Effector CD4-positive, alpha-beta T cell (primary cell): ENCODE data around the gene RBSN.

Experiments used
- DNase-seq: peaks from one replicate; pipeline ENCODE4 v3.0.0-alpha.2; 2020

RBSN gene

GRCh38 chr3:15099364-15100098, 583 bp upstream of the RBSN start:
- peak; percentile 3 for DNase-seq

GRCh38 chr3:15097891-15098290, 1.1 kb downstream of the RBSN start:
- no peak for DNase-seq

GRCh38 chr3:15096046-15096445, 2.9 kb downstream of the RBSN start:
- no peak for DNase-seq

GRCh38 chr3:15094187-15094875, 4.6 kb downstream of the RBSN start:
- DNase-seq: no peak

- no peak for DNase-seq
These were observed 6.3 kb downstream of the RBSN start for GRCh38 chr3:15092686-15093085.

GRCh38 chr3:15091575-15091974, 7.4 kb downstream of the RBSN start:
- DNase-seq: no peak

GRCh38 chr3:15089201-15089600, 9.7 kb downstream of the RBSN start:
- no peak for DNase-seq

- DNase-seq: no peak
These were observed 12.2 kb downstream of the RBSN start for GRCh38 chr3:15086699-15087098.

- DNase-seq: no peak
These were observed 12.7 kb downstream of the RBSN start for GRCh38 chr3:15086263-15086662.

GRCh38 chr3:15083252-15083651, 15.7 kb downstream of the RBSN start:
- DNase-seq: no peak

- no peak for DNase-seq
These were observed 16.8 kb downstream of the RBSN start for GRCh38 chr3:15081960-15082664.

- DNase-seq: no peak
These were observed 19.9 kb downstream of the RBSN start for GRCh38 chr3:15079091-15079490.

GRCh38 chr3:15074500-15074899, 24.4 kb downstream of the RBSN start:
- no peak for DNase-seq

GRCh38 chr3:15071699-15072098, 27.2 kb downstream of the RBSN start:
- DNase-seq: no peak

GRCh38 chr3:15069441-15069840, 29.5 kb downstream of the RBSN start:
- no peak for DNase-seq

- no peak for DNase-seq
These were observed 32.5 kb downstream of the RBSN start for GRCh38 chr3:15066467-15066866.

- DNase-seq: no peak
These were observed 33.4 kb downstream of the RBSN start for GRCh38 chr3:15065550-15066007.

- DNase-seq: peak; percentile 87
These were observed 34.0 kb downstream of the RBSN start, which contains the start of gene MRPS25 for GRCh38 chr3:15064835-15065549. Gene MRPS25, minus strand, starts transcription at chr3:15065315. Its CDS starts 121 bp downstream, at chr3:15065194.

- peak; percentile 12 for DNase-seq
These were observed 34.6 kb downstream of the RBSN start for GRCh38 chr3:15064299-15064834.

GRCh38 chr3:15063656-15064286, 35.2 kb downstream of the RBSN start:
- DNase-seq: no peak

- no peak for DNase-seq
These were observed 35.7 kb downstream of the RBSN start for GRCh38 chr3:15063238-15063637.

- no peak for DNase-seq
These were observed 38.9 kb downstream of the RBSN start for GRCh38 chr3:15060029-15060428.
